HepG2 (cell line): ENCODE measurements around the gene ARHGDIA. TPM values are rescaled to one million over a fixed set of nuclear protein-coding genes. Genes with fewer than 3 reads are reported as not detected.

Source experiments
- DNMT1 ChIP-seq: sonication (generic); formaldehyde crosslinking; IDR thresholded peaks from 2 replicates; pipeline ENCODE4 v1.5.1; 2020; ENCODE audit warnings: mild to moderate bottlenecking, missing genetic modification reagents
- ETV5 ChIP-seq: IDR thresholded peaks from 2 replicates; pipeline ENCODE4 v1.6.1; 2018; ENCODE audit warnings: missing biosample characterization, missing genetic modification reagents, inconsistent platforms, borderline replicate concordance
- EZH2 ChIP-seq: conservative IDR thresholded peaks from 2 replicates; pipeline ENCODE4 v1.6.1; 2012; ENCODE audit warnings: mild to moderate bottlenecking, low read depth, low read length, moderate library complexity
- GATAD1 ChIP-seq: IDR thresholded peaks from 2 replicates; pipeline ENCODE4 v1.6.1; 2016; ENCODE audit warnings: missing genetic modification reagents, missing compliant biosample characterization
- HDAC1 ChIP-seq: sonication (generic); formaldehyde crosslinking; IDR thresholded peaks from 2 replicates; pipeline ENCODE4 v1.5.1; 2020; ENCODE audit warnings: mild to moderate bottlenecking, missing genetic modification reagents
- HNRNPUL1 ChIP-seq: fragments of 200-400 bp; formaldehyde crosslinking; IDR thresholded peaks from 2 replicates; pipeline ENCODE4 v1.6.1; 2017; ENCODE audit warnings: low read depth, mild to moderate bottlenecking, low read length, moderate library complexity
- SRSF9 ChIP-seq: fragments of 200-400 bp; formaldehyde crosslinking; IDR thresholded peaks from 2 replicates; pipeline ENCODE4 v1.6.1; 2018; ENCODE audit warnings: borderline replicate concordance, mild to moderate bottlenecking, low read depth, low read length; ENCODE audit not compliant: insufficient read depth, poor library complexity, severe bottlenecking
- YEATS4 ChIP-seq: sonication (generic); formaldehyde crosslinking; IDR thresholded peaks from 2 replicates; pipeline ENCODE4 v1.4.0; 2020; ENCODE audit warnings: missing genetic modification reagents, borderline replicate concordance
- ZC3H13 ChIP-seq: sonication (generic); formaldehyde crosslinking; IDR thresholded peaks from 2 replicates; pipeline ENCODE4 v1.8.1; 2023; ENCODE audit warnings: mild to moderate bottlenecking, missing genetic modification reagents, moderate library complexity
- ZFAT ChIP-seq: sonication (generic); formaldehyde crosslinking; conservative IDR thresholded peaks from 2 replicates; pipeline ENCODE4 v1.8.1; 2023; ENCODE audit warnings: missing genetic modification reagents, inconsistent platforms
- ZNF17 ChIP-seq: sonication (generic); formaldehyde crosslinking; IDR thresholded peaks from 2 replicates; pipeline ENCODE4 v1.5.0; 2020; ENCODE audit warnings: mild to moderate bottlenecking, missing genetic modification reagents
- ZNF354B ChIP-seq: sonication (generic); formaldehyde crosslinking; IDR thresholded peaks from 2 replicates; pipeline ENCODE4 v1.8.0; 2022; ENCODE audit warnings: mild to moderate bottlenecking, missing genetic modification reagents
- ZNF777 ChIP-seq: sonication (generic); formaldehyde crosslinking; IDR thresholded peaks from 2 replicates; pipeline ENCODE4 v1.4.0; 2020; ENCODE audit warnings: missing genetic modification reagents
- polyA plus RNA-seq, 8 experiments: library from polyadenylated mRNA; depleted of rRNA in 3 of 8; stranded (reverse) in 7 of 8; unstranded in 1 of 8; fragments of >200 nt; fragmentation: Illumina TruSeq in 4 of 8; extraction: Trizol in 4 of 8; gene quantifications; 2 replicates each; pipeline versions ENCODE4 v1.2.1 to v1.2.3, GENCODE V29; 2011 to 2016; ENCODE audit warnings: low read depth in 4 of 8, missing spikeins in 1 of 8, mixed read lengths in 1 of 8; ENCODE audit not compliant: insufficient read depth in 1 of 8
- total RNA-seq, 5 experiments: library from RNA; depleted of rRNA; stranded (reverse); fragments of >200 nt; fragmentation: Illumina TruSeq; extraction: Trizol; gene quantifications; 2 replicates each; pipeline ENCODE4 v1.2.3, GENCODE V29; 2016; ENCODE audit warnings: low read depth in 1 of 5
- TF ChIP-seq, protein P1 (sequence below): sonication (generic); formaldehyde crosslinking; IDR thresholded peaks from 2 replicates; pipeline ENCODE4 v1.8.0; 2022; ENCODE audit warnings: missing genetic modification reagents, mild to moderate bottlenecking, inconsistent platforms, borderline replicate concordance
- TF ChIP-seq, protein P2 (sequence below): sonication (generic); formaldehyde crosslinking; IDR thresholded peaks from 2 replicates; pipeline ENCODE4 v1.4.0; 2020; ENCODE audit warnings: missing genetic modification reagents, mild to moderate bottlenecking, borderline replicate concordance

ARHGDIA gene
- total and polyA plus RNA-seq, 2 of the 13 experiments (the other 11 are each of a cell fraction or from before 2014, with no cell fraction given): 40.0 to 64.0 TPM

DNA sequence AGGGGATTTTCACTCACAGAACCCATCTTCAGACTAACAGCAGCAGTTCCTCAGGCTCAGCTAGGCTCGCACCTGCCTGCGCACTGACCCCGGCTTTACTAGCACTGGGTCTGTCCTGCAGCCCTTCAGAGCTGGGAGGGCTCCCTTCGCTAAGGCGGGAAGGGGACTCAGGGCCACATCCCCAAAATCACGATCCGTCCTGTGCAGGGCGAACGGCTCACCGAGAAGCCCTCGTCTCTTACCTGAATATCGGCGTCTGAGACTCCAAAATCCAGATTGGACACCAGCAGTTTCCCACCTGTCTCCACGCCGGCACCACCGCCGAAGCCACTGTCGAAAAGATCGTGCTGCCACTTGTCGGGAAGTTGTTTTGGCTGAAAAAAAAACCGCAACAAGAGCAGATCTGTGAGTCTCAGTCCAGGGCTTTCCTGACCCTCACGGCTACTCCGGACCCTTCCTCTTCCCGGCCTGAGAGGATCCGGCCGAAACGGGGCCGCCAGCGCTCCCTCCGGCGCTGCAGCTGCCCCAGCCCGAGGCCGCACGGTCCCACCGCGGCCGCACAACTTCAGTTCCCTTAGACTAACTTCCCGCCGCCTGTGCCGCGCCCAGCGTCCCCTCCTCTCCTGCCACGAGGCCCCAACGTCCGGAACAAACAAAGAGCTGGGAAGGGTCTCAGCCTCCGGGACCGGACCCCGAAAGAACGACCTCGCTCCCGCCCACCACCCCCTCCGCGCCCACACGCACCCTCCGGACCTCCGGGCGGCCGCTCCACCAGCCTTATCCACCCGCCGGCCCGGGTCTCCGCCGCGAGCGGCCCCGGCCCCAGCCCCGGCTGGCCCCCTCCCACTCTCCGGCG lies 19.5 kb upstream of the ARHGDIA start (continued):
- TF ChIP-seq YEATS4 (CRISPR knock-in tag): no peak; the same call in 1 of the 2 replicates
- no peak for TF ChIP-seq ZC3H13
- no peak for TF ChIP-seq HNRNPUL1
- no peak for TF ChIP-seq SRSF9
- TF ChIP-seq ZNF354B (CRISPR knock-in tag): no peak
- TF ChIP-seq DNMT1 (CRISPR knock-in tag): no peak
- no peak for TF ChIP-seq ZNF777 (CRISPR knock-in tag)
- TF ChIP-seq ETV5 (CRISPR knock-in tag): peak; percentile 39
- no peak for TF ChIP-seq EZH2
- TF ChIP-seq GATAD1 (CRISPR knock-in tag): peak; percentile 43
- TF ChIP-seq ZFAT (CRISPR knock-in tag): no peak
- TF ChIP-seq, protein P1, sequence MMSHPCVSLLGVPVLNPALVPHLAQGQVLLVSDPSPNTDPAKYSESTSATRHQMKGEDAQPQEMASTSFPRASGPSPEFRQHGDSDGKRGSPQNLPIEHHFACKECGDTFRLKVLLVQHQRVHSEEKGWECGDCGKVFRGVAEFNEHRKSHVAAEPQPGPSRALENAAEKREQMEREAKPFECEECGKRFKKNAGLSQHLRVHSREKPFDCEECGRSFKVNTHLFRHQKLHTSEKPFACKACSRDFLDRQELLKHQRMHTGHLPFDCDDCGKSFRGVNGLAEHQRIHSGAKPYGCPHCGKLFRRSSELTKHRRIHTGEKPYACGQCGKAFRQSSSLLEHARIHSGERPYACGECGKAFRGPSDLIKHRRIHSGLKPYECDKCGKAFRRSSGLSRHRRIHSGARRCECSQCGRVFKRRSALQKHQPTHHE: no peak
- TF ChIP-seq, protein P2, sequence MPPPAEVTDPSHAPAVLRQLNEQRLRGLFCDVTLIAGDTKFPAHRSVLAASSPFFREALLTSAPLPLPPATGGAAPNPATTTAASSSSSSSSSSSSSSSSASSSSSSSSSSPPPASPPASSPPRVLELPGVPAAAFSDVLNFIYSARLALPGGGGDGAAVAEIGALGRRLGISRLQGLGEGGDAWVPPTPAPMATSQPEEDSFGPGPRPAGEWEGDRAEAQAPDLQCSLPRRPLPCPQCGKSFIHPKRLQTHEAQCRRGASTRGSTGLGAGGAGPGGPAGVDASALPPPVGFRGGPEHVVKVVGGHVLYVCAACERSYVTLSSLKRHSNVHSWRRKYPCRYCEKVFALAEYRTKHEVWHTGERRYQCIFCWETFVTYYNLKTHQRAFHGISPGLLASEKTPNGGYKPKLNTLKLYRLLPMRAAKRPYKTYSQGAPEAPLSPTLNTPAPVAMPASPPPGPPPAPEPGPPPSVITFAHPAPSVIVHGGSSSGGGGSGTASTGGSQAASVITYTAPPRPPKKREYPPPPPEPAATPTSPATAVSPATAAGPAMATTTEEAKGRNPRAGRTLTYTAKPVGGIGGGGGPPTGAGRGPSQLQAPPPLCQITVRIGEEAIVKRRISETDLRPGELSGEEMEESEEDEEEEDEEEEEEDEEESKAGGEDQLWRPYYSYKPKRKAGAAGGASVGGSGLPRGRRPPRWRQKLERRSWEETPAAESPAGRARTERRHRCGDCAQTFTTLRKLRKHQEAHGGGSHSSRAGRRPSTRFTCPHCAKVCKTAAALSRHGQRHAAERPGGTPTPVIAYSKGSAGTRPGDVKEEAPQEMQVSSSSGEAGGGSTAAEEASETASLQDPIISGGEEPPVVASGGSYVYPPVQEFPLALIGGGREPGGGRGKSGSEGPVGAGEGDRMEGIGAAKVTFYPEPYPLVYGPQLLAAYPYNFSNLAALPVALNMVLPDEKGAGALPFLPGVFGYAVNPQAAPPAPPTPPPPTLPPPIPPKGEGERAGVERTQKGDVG (CRISPR knock-in tag): no peak
- no peak for TF ChIP-seq ZNF17 (CRISPR knock-in tag)
- 0 out of 2 replicates have a peak, but pooled peaks have one; percentile 22 for TF ChIP-seq HDAC1
- TF ChIP-seq, all 625 proteins: peak for 68
